Bronchial epithelial cell (primary cell): ENCODE data around the gene ABCD1. TPM values are rescaled to one million over a fixed set of nuclear protein-coding genes. Genes with fewer than 3 reads are reported as not detected.

Experiments
- DNase-seq: peaks from one replicate; pipeline ENCODE4 v3.0.0-alpha.2; 2010; ENCODE audit warnings: low read depth
- FAIRE-seq: peaks from 2 replicates; lab custom pipeline; 2011; peaks lifted over from hg19 to GRCh38; lab: Jason Lieb, UNC
- H3K27me3 ChIP-seq: 2 replicates; pipeline ENCODE4 v1.5.1; 2011; ENCODE audit warnings: low read length; ENCODE audit not compliant: control insufficient read depth, insufficient read depth
- H3K36me3 ChIP-seq: 2 replicates; pipeline ENCODE4 v1.5.1; 2011; ENCODE audit warnings: low read length; ENCODE audit not compliant: control insufficient read depth, insufficient read depth
- H3K4me3 ChIP-seq: 2 replicates; pipeline ENCODE4 v1.5.1; 2011; ENCODE audit warnings: mild to moderate bottlenecking, low read depth, low read length, control low read depth
- total RNA-seq: library from RNA; depleted of rRNA; stranded (reverse); fragments of >200 nt; gene quantifications from 2 replicates; pipeline ENCODE4 v1.2.1, GENCODE V29; 2014
- TF ChIP-seq, protein P1 (sequence below): IDR thresholded peaks from 2 replicates; pipeline ENCODE4 v1.5.1; 2011; ENCODE audit warnings: mild to moderate bottlenecking, moderate library complexity, low read length, control low read depth, inconsistent platforms; ENCODE audit not compliant: insufficient read depth, severe bottlenecking

The ABCD1 gene
- total RNA-seq, 1 donor from 2014 or later: 1.8 TPM

DNA sequence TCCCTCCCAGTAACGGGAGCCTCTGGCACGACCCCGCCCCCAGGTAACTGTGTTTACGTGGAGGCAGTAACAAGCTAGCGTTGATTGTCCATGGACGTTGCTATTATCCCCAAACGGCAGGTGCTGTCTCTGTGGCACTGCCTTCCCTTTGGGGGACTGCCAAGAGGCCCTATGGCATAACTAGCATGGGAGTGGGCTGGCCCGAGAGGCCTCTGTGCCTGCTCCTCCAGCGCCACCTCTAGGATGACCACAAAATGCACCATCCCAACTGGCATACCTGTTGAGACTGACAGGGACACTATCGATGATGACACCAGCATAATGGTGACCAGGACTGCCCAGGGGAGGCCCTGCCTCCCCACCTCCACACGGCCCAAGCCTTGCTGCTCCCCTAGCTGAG lies 57.7 kb downstream of the ABCD1 start:
- TF ChIP-seq, protein P1, sequence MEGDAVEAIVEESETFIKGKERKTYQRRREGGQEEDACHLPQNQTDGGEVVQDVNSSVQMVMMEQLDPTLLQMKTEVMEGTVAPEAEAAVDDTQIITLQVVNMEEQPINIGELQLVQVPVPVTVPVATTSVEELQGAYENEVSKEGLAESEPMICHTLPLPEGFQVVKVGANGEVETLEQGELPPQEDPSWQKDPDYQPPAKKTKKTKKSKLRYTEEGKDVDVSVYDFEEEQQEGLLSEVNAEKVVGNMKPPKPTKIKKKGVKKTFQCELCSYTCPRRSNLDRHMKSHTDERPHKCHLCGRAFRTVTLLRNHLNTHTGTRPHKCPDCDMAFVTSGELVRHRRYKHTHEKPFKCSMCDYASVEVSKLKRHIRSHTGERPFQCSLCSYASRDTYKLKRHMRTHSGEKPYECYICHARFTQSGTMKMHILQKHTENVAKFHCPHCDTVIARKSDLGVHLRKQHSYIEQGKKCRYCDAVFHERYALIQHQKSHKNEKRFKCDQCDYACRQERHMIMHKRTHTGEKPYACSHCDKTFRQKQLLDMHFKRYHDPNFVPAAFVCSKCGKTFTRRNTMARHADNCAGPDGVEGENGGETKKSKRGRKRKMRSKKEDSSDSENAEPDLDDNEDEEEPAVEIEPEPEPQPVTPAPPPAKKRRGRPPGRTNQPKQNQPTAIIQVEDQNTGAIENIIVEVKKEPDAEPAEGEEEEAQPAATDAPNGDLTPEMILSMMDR: no peak
- H3K27me3 ChIP-seq: no peaks in the 10 kb centered on the region
- no peak for FAIRE-seq
- peaks cover 2% of the 10 kb centered on the region for H3K36me3 ChIP-seq
- H3K4me3 ChIP-seq: no peak overlapping the region
- no peak for DNase-seq

DNA sequence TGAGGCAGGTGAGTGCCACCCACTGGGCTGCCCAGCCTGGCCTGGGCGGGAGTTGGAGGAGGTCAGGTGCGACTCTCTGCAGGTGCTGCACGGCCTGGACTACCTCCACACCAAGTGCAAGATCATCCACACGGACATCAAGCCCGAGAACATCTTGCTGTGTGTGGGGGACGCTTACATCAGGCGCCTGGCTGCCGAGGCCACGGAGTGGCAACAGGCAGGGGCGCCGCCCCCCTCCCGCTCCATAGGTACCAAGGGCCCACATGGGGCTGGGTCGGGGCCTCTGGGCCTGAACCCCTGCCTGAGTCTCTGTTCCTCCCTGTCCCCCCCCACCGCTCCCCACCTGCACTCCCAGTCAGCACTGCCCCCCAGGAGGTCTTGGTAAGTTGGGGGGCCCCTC lies 58.2 kb downstream of the ABCD1 start:
- Histone ChIP-seq H3K27me3 (no peaks in the 10 kb centered on the region), H3K36me3 (peaks cover 2% of the 10 kb centered on the region), H3K4me3 (no peak overlapping the region)
- DNase-seq: no peak
- FAIRE-seq: no peak
- TF ChIP-seq, protein P1: no peak

GRCh38 chrX:153783378-153784013 lies 58.8 kb downstream of the ABCD1 start:
- TF ChIP-seq, protein P1: no peak
- DNase-seq (no peak), FAIRE-seq (no peak)
- H3K27me3 ChIP-seq: no peaks in the 10 kb centered on the region
- no peak overlapping the region for H3K4me3 ChIP-seq
- H3K36me3 ChIP-seq: peaks cover 2% of the 10 kb centered on the region

- Histone ChIP-seq H3K4me3 (no peak overlapping the region), H3K36me3 (peaks cover 2% of the 10 kb centered on the region), H3K27me3 (no peaks in the 10 kb centered on the region)
- no peak for DNase-seq
- TF ChIP-seq, protein P1: no peak
- FAIRE-seq: no peak
Observed at GRCh38 chrX:153784325-153784967, 59.8 kb downstream of the ABCD1 start.

DNA sequence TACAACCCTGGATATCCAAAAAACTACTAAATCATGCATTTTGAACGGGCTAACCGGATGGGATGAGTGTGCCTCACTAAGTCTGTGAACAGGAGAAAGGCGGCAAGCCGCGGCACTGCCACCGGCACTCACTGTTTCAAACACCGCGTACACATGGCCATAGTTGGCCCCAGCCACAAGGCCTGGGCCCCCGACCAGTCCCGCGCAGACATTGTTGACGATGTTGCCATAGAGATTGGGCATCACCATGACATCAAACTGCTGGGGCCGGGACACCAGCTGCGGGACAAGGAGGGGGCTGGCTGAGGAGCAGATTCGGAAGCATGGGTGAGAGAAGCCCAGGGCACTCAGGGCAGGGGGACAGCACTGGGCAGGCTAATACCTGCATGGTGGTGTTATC lies 62.0 kb downstream of the ABCD1 start:
- FAIRE-seq (no peak), DNase-seq (no peak)
- TF ChIP-seq, protein P1: no peak
- Histone ChIP-seq H3K36me3 (peaks cover 9% of the 10 kb centered on the region), H3K27me3 (no peaks in the 10 kb centered on the region), H3K4me3 (no peak overlapping the region)

GRCh38 chrX:153789654-153790053 lies 65.0 kb downstream of the ABCD1 start:
- no peak for FAIRE-seq
- peaks cover 9% of the 10 kb centered on the region for H3K36me3 ChIP-seq
- H3K4me3 ChIP-seq: no peak overlapping the region
- TF ChIP-seq, protein P1: no peak
- no peak for DNase-seq
- no peaks in the 10 kb centered on the region for H3K27me3 ChIP-seq
